Large intestine (tissue), 3 donors: ENCODE results near the gene NDUFS8. TPM values are rescaled to one million over a fixed set of nuclear protein-coding genes. Genes with fewer than 3 reads are reported as not detected.

Experiments used
- DNase-seq, 2 donors: peaks; one replicate each; pipeline versions ENCODE4 v3.0.0 to v3.0.0-alpha.2; 2013
- H3K27ac ChIP-seq: one replicate; pipeline ENCODE4 v1.5.1; 2013; ENCODE audit warnings: low read length
- H3K27me3 ChIP-seq: 2 replicates; pipeline ENCODE4 v1.6.1; 2013; ENCODE audit warnings: low read length; ENCODE audit not compliant: control insufficient read depth, insufficient read depth
- H3K36me3 ChIP-seq: 2 replicates; pipeline ENCODE4 v1.6.1; 2013; ENCODE audit warnings: low read length; ENCODE audit not compliant: control insufficient read depth, insufficient read depth
- H3K4me1 ChIP-seq: one replicate; pipeline ENCODE4 v1.6.1; 2013; ENCODE audit warnings: low read length; ENCODE audit not compliant: control insufficient read depth, insufficient read depth
- H3K4me3 ChIP-seq: one replicate; pipeline ENCODE4 v1.5.1; 2013; ENCODE audit warnings: low read length
- H3K9me3 ChIP-seq: one replicate; pipeline ENCODE4 v1.6.1; 2013; ENCODE audit warnings: mild to moderate bottlenecking, low read depth, low read length, moderate library complexity; ENCODE audit not compliant: control insufficient read depth
- WGBS: methylation state at CpG from one replicate; pipeline ENCODE4 v1.1.5; 2013; ENCODE audit warnings: low lambda C conversion rate; ENCODE audit not compliant: insufficient coverage; 5-methylcytosine and 5-hydroxymethylcytosine counted together
- polyA plus RNA-seq: library from polyadenylated mRNA; unstranded; fragments of 120-200 nt; gene quantifications from one replicate; pipeline ENCODE4 v1.2.1, GENCODE V29; 2013

The NDUFS8 gene
- polyA plus RNA-seq, 1 donor = 83.7 TPM

DNA sequence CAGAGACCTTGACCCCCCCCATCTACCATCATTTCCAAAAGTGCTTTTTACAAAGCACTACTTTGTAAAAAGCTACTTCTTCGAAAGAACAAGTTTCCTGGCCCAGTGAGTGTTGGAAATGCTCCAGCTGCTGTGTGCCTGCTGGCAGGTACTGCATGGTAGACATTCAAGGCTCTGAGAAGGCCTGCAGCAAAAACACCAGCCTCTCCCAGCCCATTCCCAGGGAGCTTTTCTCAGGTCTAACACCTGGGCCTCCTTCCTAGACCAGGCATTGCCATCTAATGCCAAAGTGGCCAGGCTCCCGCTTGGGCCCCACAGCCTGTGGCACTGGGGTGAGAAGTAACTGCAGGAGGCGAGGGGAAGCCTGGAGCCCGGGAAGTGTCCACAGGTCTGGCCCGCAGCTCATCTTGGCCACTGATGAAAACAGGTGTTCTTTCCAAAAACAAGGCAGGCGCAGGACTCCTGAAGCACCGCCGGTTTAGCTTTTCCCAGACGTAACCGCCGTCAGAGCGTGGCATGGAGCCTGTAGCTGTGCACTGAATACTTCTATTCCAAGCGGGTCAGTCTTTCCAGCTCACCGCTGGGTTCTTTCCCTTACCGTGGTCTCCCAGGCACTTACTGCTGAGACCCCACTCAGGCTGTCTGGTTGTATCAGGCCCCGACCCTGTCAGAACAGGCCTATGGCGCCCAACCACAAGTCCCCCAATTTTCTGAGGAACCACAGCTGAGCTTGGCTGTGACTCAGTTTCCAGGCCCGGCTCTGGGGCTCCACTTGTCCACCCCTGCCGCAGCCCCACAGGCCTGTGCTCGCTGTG lies 7.1 kb downstream of the NDUFS8 start:
- peaks cover 35% of the 10 kb centered on the region for H3K36me3 ChIP-seq
- no CpG with 5 or more reads among the region's 20 CpGs for WGBS
- no peaks in the 10 kb centered on the region for H3K27me3 ChIP-seq
- H3K4me3 ChIP-seq = no peak overlapping the region
- DNase-seq = no peak
- H3K27ac ChIP-seq = peak overlapping the region; percentile 76
- no peaks in the 10 kb centered on the region for H3K9me3 ChIP-seq
- peaks cover 32% of the 10 kb centered on the region for H3K4me1 ChIP-seq

DNA sequence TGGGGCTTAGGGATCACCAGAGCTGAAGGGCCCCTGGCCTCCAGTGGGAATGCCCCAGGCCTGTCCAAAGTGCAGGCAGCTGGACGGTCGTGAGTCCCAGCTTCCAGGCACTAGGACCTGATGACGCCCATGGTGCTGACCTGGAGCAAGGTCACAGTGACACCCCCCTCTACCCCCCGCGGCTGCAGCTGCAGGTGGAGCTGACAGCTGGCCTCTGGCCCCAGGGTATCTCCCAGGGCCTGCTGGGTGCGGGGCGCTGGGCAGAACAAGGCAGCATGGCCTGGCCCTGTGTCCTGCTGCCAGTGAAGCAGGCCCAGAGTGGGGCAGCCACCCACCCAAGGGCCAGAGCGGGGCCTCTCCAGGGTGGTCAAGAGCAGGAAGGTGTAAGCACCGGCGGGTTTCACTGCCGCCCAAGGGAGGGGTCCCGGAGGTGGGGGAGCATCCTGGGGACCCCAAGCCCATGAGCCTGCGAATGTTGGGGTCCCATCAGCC lies 7.8 kb downstream of the NDUFS8 start:
- Histone ChIP-seq H3K9me3 (no peaks in the 10 kb centered on the region), H3K36me3 (peaks cover 33% of the 10 kb centered on the region), H3K27me3 (no peaks in the 10 kb centered on the region), H3K4me1 (peaks cover 36% of the 10 kb centered on the region), H3K27ac (peak overlapping the region; percentile 76), H3K4me3 (peak overlapping the region; percentile 81)
- peak in 1 of 2 donors; percentile 64 for DNase-seq
- WGBS = no CpG with 5 or more reads among the region's 13 CpGs

- DNase-seq = peak; percentile 84 to 90
- Histone ChIP-seq H3K4me1 (peaks cover 38% of the 10 kb centered on the region), H3K4me3 (peak within 1 kb of the TSS; percentile 81), H3K27me3 (no peaks in the 10 kb centered on the region), H3K9me3 (no peaks in the 10 kb centered on the region), H3K36me3 (peaks cover 30% of the 10 kb centered on the region), H3K27ac (peak within 1 kb of the TSS; percentile 76)
- no CpG with 5 or more reads among the region's 51 CpGs for WGBS
Measured at GRCh38 chr11:68038718-68039525, 8.4 kb downstream of the NDUFS8 start, which contains the start of gene TCIRG1. Gene TCIRG1 (plus strand): TSS chr11:68039025. CDS start chr11:68041272, 2,247 bp downstream.

GRCh38 chr11:68039526-68040086 lies 9.1 kb downstream of the NDUFS8 start:
- H3K27ac ChIP-seq = peak overlapping the region; percentile 71
- H3K36me3 ChIP-seq = peaks cover 32% of the 10 kb centered on the region
- no CpG with 5 or more reads among the region's 10 CpGs for WGBS
- H3K9me3 ChIP-seq = no peaks in the 10 kb centered on the region
- H3K4me1 ChIP-seq = peaks cover 38% of the 10 kb centered on the region
- peak overlapping the region; percentile 81 for H3K4me3 ChIP-seq
- DNase-seq = peak in 1 of 2 donors; percentile 66
- H3K27me3 ChIP-seq = no peaks in the 10 kb centered on the region

DNA sequence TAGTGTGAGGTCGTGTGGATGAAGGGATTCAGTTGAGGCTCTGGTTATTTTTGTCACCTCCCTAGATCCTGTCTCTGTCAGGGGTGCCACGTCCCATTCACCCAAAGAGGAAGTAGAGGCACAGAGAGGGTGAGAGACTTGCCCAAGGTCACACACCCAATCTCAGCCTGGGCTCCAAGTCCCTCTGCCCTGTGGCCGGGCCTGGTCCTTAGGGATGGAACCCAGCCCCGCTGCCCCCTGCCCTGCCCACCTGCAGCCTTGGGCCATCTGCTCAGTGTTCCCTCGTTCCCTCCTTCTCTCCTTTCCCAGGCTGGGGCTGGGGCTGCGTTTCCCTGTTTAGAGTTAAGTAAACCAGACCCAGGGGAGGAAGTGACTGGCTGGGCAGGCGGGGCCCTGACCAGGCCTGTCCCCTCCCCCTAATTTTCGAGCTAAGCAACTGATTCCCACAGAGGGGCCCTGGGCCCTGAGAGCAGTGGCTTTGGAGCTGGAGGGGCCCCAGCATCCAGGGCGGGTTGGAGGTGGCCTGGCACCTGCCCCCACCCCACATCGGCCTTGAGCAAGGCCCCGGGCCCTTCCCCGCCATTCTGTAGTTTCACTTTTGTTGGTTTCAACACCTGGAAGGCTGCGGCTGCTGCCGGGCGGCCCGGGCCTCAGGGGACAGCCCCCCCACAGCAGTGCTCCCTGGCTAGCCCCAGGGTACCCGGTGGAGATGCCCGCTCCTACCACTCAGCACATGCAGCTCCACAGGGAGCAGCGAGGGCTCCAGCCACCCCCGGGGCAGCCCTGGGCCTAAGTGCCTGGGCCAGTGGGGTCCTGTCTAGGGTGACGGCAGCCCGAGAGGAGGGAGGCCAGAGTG lies 9.8 kb downstream of the NDUFS8 start:
- Histone ChIP-seq H3K27ac (peak overlapping the region; percentile 71), H3K4me3 (peak overlapping the region; percentile 81), H3K27me3 (no peaks in the 10 kb centered on the region), H3K36me3 (peaks cover 39% of the 10 kb centered on the region), H3K9me3 (no peaks in the 10 kb centered on the region), H3K4me1 (peaks cover 38% of the 10 kb centered on the region)
- peak; percentile 52 to 85 for DNase-seq
- WGBS = no CpG with 5 or more reads among the region's 22 CpGs

DNA sequence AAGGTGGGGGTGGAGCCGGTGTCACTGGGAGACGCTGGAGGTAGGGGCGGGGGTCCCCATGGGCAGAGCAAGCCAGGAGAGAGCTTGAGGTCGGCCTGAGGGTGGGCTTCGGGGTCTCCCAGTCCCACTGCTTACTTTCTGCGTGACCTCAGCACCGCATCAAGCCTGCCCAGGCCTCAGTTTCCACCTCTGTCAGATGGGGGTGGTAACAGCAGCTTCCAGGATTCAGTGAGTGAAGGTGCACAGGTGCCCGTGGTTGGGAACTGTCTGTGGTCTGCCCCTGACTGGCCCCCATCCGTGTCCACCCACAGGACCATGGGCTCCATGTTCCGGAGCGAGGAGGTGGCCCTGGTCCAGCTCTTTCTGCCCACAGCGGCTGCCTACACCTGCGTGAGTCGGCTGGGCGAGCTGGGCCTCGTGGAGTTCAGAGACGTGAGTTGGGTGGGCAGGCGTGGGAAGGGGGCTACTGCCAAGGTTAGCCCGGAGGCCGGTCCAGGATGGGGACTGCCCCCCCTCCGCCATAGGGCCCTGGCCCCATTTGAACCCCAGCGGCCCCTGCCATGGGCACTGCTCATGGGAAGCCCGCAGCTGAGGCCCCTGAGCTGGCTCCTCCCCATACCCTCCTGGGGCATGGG lies 10.6 kb downstream of the NDUFS8 start:
- no CpG with 5 or more reads among the region's 23 CpGs for WGBS
- no peak for DNase-seq
- H3K27ac ChIP-seq = peak overlapping the region; percentile 71
- H3K36me3 ChIP-seq = peaks cover 44% of the 10 kb centered on the region
- peak overlapping the region; percentile 81 for H3K4me3 ChIP-seq
- H3K9me3 ChIP-seq = no peaks in the 10 kb centered on the region
- no peaks in the 10 kb centered on the region for H3K27me3 ChIP-seq
- peaks cover 38% of the 10 kb centered on the region for H3K4me1 ChIP-seq

- H3K27me3 ChIP-seq = no peaks in the 10 kb centered on the region
- H3K9me3 ChIP-seq = no peaks in the 10 kb centered on the region
- H3K36me3 ChIP-seq = peaks cover 46% of the 10 kb centered on the region
- H3K4me1 ChIP-seq = peaks cover 38% of the 10 kb centered on the region
- no peak for DNase-seq
- no CpG with 5 or more reads among the region's 12 CpGs for WGBS
- no peak overlapping the region for H3K4me3 ChIP-seq
- no peak overlapping the region for H3K27ac ChIP-seq
Measured at GRCh38 chr11:68041617-68042218, 11.2 kb downstream of the NDUFS8 start.

- no peaks in the 10 kb centered on the region for H3K27me3 ChIP-seq
- peaks cover 38% of the 10 kb centered on the region for H3K4me1 ChIP-seq
- no peaks in the 10 kb centered on the region for H3K9me3 ChIP-seq
- DNase-seq = no peak
- no CpG with 5 or more reads among the region's 27 CpGs for WGBS
- no peak overlapping the region for H3K4me3 ChIP-seq
- H3K36me3 ChIP-seq = peaks cover 46% of the 10 kb centered on the region
- peak overlapping the region; percentile 38 for H3K27ac ChIP-seq
Measured at GRCh38 chr11:68042219-68043028, 11.9 kb downstream of the NDUFS8 start.
